ENCODE data around the gene SMURF2. TPM values are rescaled to one million over a fixed set of nuclear protein-coding genes. Genes with fewer than 3 reads are reported as not detected.

SMURF2 gene
- total and polyA plus RNA-seq, 2 experiments from 2014 or later: 17.1 to 31.3 TPM

DNA sequence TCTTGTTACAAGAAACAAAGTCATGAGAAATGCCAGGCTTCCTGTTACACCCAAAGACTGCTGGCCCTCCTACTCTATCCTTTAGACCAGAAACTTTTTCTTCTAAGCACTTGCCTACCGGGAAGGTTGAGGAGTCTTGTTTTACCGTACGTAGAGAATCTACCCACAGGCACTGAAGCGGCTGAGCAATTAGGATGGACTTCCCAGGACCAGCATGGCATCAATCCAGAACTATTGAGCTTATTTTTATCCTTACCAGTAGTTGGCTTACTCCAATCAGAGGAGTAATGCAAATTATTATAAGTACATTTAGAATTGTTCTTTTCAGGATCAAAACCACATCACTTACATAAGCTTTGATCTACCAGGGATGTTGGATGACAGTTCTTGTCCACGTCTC lies 129.7 kb downstream of the SMURF2 start:
- peaks cover 6% of the 10 kb centered on the region for H3K36me3 ChIP-seq (replicated peaks; ENCODE audit: insufficient read depth, low read depth)
- H3K4me2 ChIP-seq: no peak overlapping the region
- no peaks in the 10 kb centered on the region for H3K9me3 ChIP-seq (ENCODE audit: low read depth)
- H4K20me1 ChIP-seq (ENCODE audit: insufficient read depth, poor library complexity, severe bottlenecking): no peaks in the 10 kb centered on the region
- H2AFZ ChIP-seq: no peak overlapping the region
- no peaks in the 10 kb centered on the region for H3K79me2 ChIP-seq
- no peaks in the 10 kb centered on the region for H3K27me3 ChIP-seq
- DNase-seq (ENCODE audit: low spot score): no peak
- TF ChIP-seq EZH2 (IDR thresholded peaks at IDR 0.05; ENCODE audit: borderline replicate concordance) (no peak), EZH2phosphoT487 (IDR thresholded peaks at IDR 0.05; ENCODE audit: low read depth, severe bottlenecking, unreplicated experiment) (no peak)
- TF ChIP-seq, protein P1, sequence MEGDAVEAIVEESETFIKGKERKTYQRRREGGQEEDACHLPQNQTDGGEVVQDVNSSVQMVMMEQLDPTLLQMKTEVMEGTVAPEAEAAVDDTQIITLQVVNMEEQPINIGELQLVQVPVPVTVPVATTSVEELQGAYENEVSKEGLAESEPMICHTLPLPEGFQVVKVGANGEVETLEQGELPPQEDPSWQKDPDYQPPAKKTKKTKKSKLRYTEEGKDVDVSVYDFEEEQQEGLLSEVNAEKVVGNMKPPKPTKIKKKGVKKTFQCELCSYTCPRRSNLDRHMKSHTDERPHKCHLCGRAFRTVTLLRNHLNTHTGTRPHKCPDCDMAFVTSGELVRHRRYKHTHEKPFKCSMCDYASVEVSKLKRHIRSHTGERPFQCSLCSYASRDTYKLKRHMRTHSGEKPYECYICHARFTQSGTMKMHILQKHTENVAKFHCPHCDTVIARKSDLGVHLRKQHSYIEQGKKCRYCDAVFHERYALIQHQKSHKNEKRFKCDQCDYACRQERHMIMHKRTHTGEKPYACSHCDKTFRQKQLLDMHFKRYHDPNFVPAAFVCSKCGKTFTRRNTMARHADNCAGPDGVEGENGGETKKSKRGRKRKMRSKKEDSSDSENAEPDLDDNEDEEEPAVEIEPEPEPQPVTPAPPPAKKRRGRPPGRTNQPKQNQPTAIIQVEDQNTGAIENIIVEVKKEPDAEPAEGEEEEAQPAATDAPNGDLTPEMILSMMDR (IDR thresholded peaks at IDR 0.05; ENCODE audit: poor library complexity): no peak
- H3K4me3 ChIP-seq: no peak overlapping the region
- no peaks in the 10 kb centered on the region for H3K9me2 ChIP-seq (replicated peaks; ENCODE audit: insufficient read depth)
- WGBS (ENCODE audit: low lambda C conversion rate, missing lambda C conversion rate): 94% methylated on average over 5 of the region's 5 CpGs
- no peaks in the 10 kb centered on the region for H3K4me1 ChIP-seq (ENCODE audit: insufficient read depth)
- H3K27ac ChIP-seq: no peak overlapping the region

DNA sequence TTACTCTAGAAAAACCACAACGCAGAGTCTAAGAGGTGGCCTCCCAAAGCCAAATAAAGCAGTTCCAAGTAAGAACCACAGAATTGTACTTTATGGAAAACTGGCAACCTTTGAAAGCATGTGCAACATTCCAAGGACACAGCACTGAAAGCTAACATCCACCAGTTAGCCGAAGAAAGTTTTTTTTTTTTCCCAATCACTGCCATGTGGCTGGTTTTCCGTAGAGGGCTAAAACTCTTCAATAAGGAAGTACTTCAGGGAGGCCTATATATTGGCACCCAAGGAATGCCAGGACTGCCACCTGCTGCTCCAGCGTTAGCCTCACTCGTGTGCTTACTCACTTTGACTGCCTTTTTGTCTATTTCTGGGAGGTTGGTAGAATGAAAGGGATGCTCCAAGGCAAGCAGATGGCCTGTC lies 130.1 kb downstream of the SMURF2 start:
- no peak for DNase-seq (ENCODE audit: low spot score)
- Histone ChIP-seq H4K20me1 (ENCODE audit: insufficient read depth, poor library complexity, severe bottlenecking) (peaks cover 2% of the 10 kb centered on the region), H3K27me3 (no peaks in the 10 kb centered on the region), H3K4me3 (no peak overlapping the region), H3K9me2 (replicated peaks; ENCODE audit: insufficient read depth) (no peaks in the 10 kb centered on the region), H3K36me3 (replicated peaks; ENCODE audit: insufficient read depth, low read depth) (peaks cover 6% of the 10 kb centered on the region), H3K79me2 (no peaks in the 10 kb centered on the region), H3K4me2 (no peak overlapping the region), H3K4me1 (ENCODE audit: insufficient read depth) (no peaks in the 10 kb centered on the region), H3K9me3 (ENCODE audit: low read depth) (no peaks in the 10 kb centered on the region), H2AFZ (no peak overlapping the region), H3K27ac (no peak overlapping the region)
- 93% methylated on average over 5 of the region's 5 CpGs for WGBS (ENCODE audit: low lambda C conversion rate, missing lambda C conversion rate)
- TF ChIP-seq, protein P1 (IDR thresholded peaks at IDR 0.05; ENCODE audit: poor library complexity): no peak
- TF ChIP-seq EZH2phosphoT487 (IDR thresholded peaks at IDR 0.05; ENCODE audit: low read depth, severe bottlenecking, unreplicated experiment) (no peak), EZH2 (IDR thresholded peaks at IDR 0.05; ENCODE audit: borderline replicate concordance) (no peak)

DNA sequence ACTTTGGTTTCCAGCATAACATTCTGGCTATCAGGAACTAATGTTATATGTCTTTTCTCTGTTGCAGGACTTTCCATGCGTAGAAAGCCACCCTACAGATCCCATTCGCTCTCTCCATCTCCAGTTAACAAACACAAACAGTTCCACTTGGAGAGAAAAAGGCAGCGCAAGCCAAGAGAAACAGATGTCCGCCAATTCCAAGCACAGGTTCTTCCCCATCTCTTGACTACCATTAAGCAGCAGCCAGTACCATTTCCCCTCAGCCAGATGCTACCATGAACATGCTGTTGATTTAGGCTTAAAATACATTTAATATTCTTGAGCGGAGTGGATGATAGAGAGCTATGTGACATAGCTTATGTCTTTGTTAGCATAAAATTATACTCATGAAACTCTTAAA lies 132.9 kb downstream of the SMURF2 start:
- WGBS (ENCODE audit: low lambda C conversion rate, missing lambda C conversion rate): 98% methylated on average over 5 of the region's 5 CpGs
- Histone ChIP-seq H3K27me3 (no peaks in the 10 kb centered on the region), H3K9me3 (ENCODE audit: low read depth) (no peaks in the 10 kb centered on the region), H3K27ac (no peak overlapping the region), H2AFZ (no peak overlapping the region), H4K20me1 (ENCODE audit: insufficient read depth, poor library complexity, severe bottlenecking) (peaks cover 2% of the 10 kb centered on the region), H3K36me3 (replicated peaks; ENCODE audit: insufficient read depth, low read depth) (peaks cover 9% of the 10 kb centered on the region), H3K4me2 (no peak overlapping the region), H3K79me2 (no peaks in the 10 kb centered on the region), H3K4me1 (ENCODE audit: insufficient read depth) (no peaks in the 10 kb centered on the region), H3K4me3 (no peak overlapping the region), H3K9me2 (replicated peaks; ENCODE audit: insufficient read depth) (no peaks in the 10 kb centered on the region)
- DNase-seq (ENCODE audit: low spot score): no peak
- TF ChIP-seq, protein P1 (IDR thresholded peaks at IDR 0.05; ENCODE audit: poor library complexity): no peak
- TF ChIP-seq EZH2 (IDR thresholded peaks at IDR 0.05; ENCODE audit: borderline replicate concordance) (no peak), EZH2phosphoT487 (IDR thresholded peaks at IDR 0.05; ENCODE audit: low read depth, severe bottlenecking, unreplicated experiment) (no peak)

DNA sequence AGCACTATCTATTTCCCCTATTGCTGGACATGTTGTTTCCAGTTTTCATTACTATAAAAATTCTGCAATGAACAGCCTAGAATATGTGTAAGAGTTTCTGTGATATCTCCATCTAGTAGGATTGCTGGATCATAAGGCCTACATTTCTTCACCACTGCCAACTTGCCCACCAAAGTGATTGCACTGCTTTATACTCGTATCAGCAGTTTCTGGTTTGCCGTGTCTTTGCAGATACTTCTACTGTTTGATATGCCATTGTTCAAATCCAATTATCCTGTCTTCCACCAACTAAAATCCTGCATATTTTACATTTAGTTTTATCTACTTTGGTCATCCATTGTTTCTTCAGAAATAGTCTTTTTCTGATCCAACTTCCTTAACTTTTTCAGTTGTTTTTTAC lies 134.2 kb downstream of the SMURF2 start:
- Histone ChIP-seq H3K27ac (no peak overlapping the region), H2AFZ (no peak overlapping the region), H3K4me2 (no peak overlapping the region), H3K27me3 (no peaks in the 10 kb centered on the region), H3K9me2 (replicated peaks; ENCODE audit: insufficient read depth) (no peaks in the 10 kb centered on the region), H3K4me1 (ENCODE audit: insufficient read depth) (no peaks in the 10 kb centered on the region), H3K79me2 (no peaks in the 10 kb centered on the region), H3K36me3 (replicated peaks; ENCODE audit: insufficient read depth, low read depth) (peaks cover 16% of the 10 kb centered on the region), H3K9me3 (ENCODE audit: low read depth) (no peaks in the 10 kb centered on the region), H4K20me1 (ENCODE audit: insufficient read depth, poor library complexity, severe bottlenecking) (peaks cover 2% of the 10 kb centered on the region), H3K4me3 (no peak overlapping the region)
- TF ChIP-seq EZH2phosphoT487 (IDR thresholded peaks at IDR 0.05; ENCODE audit: low read depth, severe bottlenecking, unreplicated experiment) (no peak), EZH2 (IDR thresholded peaks at IDR 0.05; ENCODE audit: borderline replicate concordance) (no peak)
- TF ChIP-seq, protein P1 (IDR thresholded peaks at IDR 0.05; ENCODE audit: poor library complexity): no peak
- 93% methylated on average over 2 of the region's 2 CpGs for WGBS (ENCODE audit: low lambda C conversion rate, missing lambda C conversion rate)
- DNase-seq (ENCODE audit: low spot score): no peak

All from hepatocyte (in vitro differentiated cells).